ENCODE results near the gene RPS6KA4. TPM values are rescaled to one million over a fixed set of nuclear protein-coding genes. Genes with fewer than 3 reads are reported as not detected.

The RPS6KA4 gene
- total RNA-seq, 1 experiment from 2014 or later: 24.5 TPM

GRCh38 chr11:64316672-64317324 is 42.2 kb upstream of the RPS6KA4 start:
- Histone ChIP-seq H3K9me3 (ENCODE audit: low read depth, low read length, poor library complexity, severe bottlenecking) (no peaks in the 10 kb centered on the region), H3K4me1 (ENCODE audit: insufficient read depth, low read length, poor library complexity, severe bottlenecking) (peaks cover 15% of the 10 kb centered on the region), H3K27me3 (replicated peaks; ENCODE audit: insufficient read depth, low read depth, low read length, poor library complexity) (no peaks in the 10 kb centered on the region), H3K36me3 (ENCODE audit: insufficient read depth, low read length, poor library complexity, severe bottlenecking) (peaks cover 26% of the 10 kb centered on the region), H3K27ac (ENCODE audit: low read depth, low read length, poor library complexity, severe bottlenecking) (peak overlapping the region; percentile 94), H3K4me3 (ENCODE audit: low read depth, low read length, poor library complexity, severe bottlenecking) (peak overlapping the region; percentile 85)
- no peak for DNase-seq (ENCODE audit: low spot score)
- intact Hi-C loops (cut with micrococcal nuclease; ENCODE audit: unreplicated experiment): no loop called here
- POLR2A ChIA-PET (ENCODE audit: low non-redundant PET): interaction anchor here (0.9 kb wide), 1 partner anchor 805 kb away, joined by 3 read pairs; the partner anchor contains the start of genes FAU and MRPL49
- CTCF ChIA-PET: interaction anchor here (0.8 to 2.5 kb wide), 7 partner anchors 15 to 372 kb away, joined by 3 to 29 read pairs (median 3); no protein-coding TSS in a partner anchor
- no peak for TF ChIP-seq EZH2 (IDR thresholded peaks at IDR 0.05; ENCODE audit: borderline replicate concordance, low read depth, low read length, poor library complexity, severe bottlenecking)
- TF ChIP-seq CTCF (conservative IDR thresholded peaks at IDR 0.05; ENCODE audit: low read depth, low read length): no peak
- TSS peak; percentile 100 for BruUV-seq (replicated peaks)

GRCh38 chr11:64317325-64317960 is 41.5 kb upstream of the RPS6KA4 start, which contains the start of gene TRMT112:
Gene TRMT112, minus strand, starts transcription at chr11:64317559. Its CDS starts 33 bp downstream, at chr11:64317526.
- Histone ChIP-seq H3K27me3 (replicated peaks; ENCODE audit: insufficient read depth, low read depth, low read length, poor library complexity) (no peaks in the 10 kb centered on the region), H3K9me3 (ENCODE audit: low read depth, low read length, poor library complexity, severe bottlenecking) (no peaks in the 10 kb centered on the region), H3K36me3 (ENCODE audit: insufficient read depth, low read length, poor library complexity, severe bottlenecking) (peaks cover 26% of the 10 kb centered on the region), H3K4me1 (ENCODE audit: insufficient read depth, low read length, poor library complexity, severe bottlenecking) (peaks cover 15% of the 10 kb centered on the region), H3K4me3 (ENCODE audit: low read depth, low read length, poor library complexity, severe bottlenecking) (peak within 1 kb of the TSS; percentile 85), H3K27ac (ENCODE audit: low read depth, low read length, poor library complexity, severe bottlenecking) (peak within 1 kb of the TSS; percentile 94)
- no TSS peak for BruUV-seq (replicated peaks)
- intact Hi-C loops (cut with micrococcal nuclease; ENCODE audit: unreplicated experiment): no loop called here
- ChIA-PET POLR2A (ENCODE audit: low non-redundant PET) (interaction anchor here (0.6 to 0.9 kb wide), 4 partner anchors 10 to 805 kb away, joined by 3 read pairs; partner anchors contain the start of genes FAU, MRPL49 and STIP1), CTCF (interaction anchor here (0.6 to 2.5 kb wide), 12 partner anchors 13 to 695 kb away, joined by 3 to 29 read pairs (median 5); partner anchors contain the start of gene PLCB3)
- TF ChIP-seq CTCF (conservative IDR thresholded peaks at IDR 0.05; ENCODE audit: low read depth, low read length): no peak
- no peak for TF ChIP-seq EZH2 (IDR thresholded peaks at IDR 0.05; ENCODE audit: borderline replicate concordance, low read depth, low read length, poor library complexity, severe bottlenecking)
- peak; percentile 99 for DNase-seq (ENCODE audit: low spot score)

- Histone ChIP-seq H3K27ac (ENCODE audit: low read depth, low read length, poor library complexity, severe bottlenecking) (peak within 1 kb of the TSS; percentile 94), H3K4me3 (ENCODE audit: low read depth, low read length, poor library complexity, severe bottlenecking) (peak within 1 kb of the TSS; percentile 85), H3K36me3 (ENCODE audit: insufficient read depth, low read length, poor library complexity, severe bottlenecking) (peaks cover 26% of the 10 kb centered on the region), H3K27me3 (replicated peaks; ENCODE audit: insufficient read depth, low read depth, low read length, poor library complexity) (no peaks in the 10 kb centered on the region), H3K9me3 (ENCODE audit: low read depth, low read length, poor library complexity, severe bottlenecking) (no peaks in the 10 kb centered on the region), H3K4me1 (ENCODE audit: insufficient read depth, low read length, poor library complexity, severe bottlenecking) (peaks cover 15% of the 10 kb centered on the region)
- BruUV-seq (replicated peaks): no TSS peak
- TF ChIP-seq EZH2 (IDR thresholded peaks at IDR 0.05; ENCODE audit: borderline replicate concordance, low read depth, low read length, poor library complexity, severe bottlenecking) (no peak), CTCF (conservative IDR thresholded peaks at IDR 0.05; ENCODE audit: low read depth, low read length) (peak; percentile 56)
- ChIA-PET CTCF (interaction anchor here (0.6 to 2.5 kb wide), 13 partner anchors 14 to 1487 kb away, joined by 3 to 29 read pairs (median 5); partner anchors contain the start of gene PLCB3), POLR2A (ENCODE audit: low non-redundant PET) (interaction anchor here (0.6 to 0.9 kb wide), 4 partner anchors 9 to 804 kb away, joined by 3 read pairs; partner anchors contain the start of genes FAU, MRPL49 and STIP1)
- intact Hi-C loops (cut with micrococcal nuclease; ENCODE audit: unreplicated experiment): no loop called here
- DNase-seq (ENCODE audit: low spot score): peak; percentile 99
Measured at GRCh38 chr11:64317961-64318765, 40.8 kb upstream of the RPS6KA4 start, which contains the start of gene PRDX5. Gene PRDX5, plus strand, starts transcription at chr11:64318121. Its CDS starts 95 bp downstream, at chr11:64318216.

Data from A673 (cell line).